ENCODE measurements around the gene SOWAHD. TPM values are rescaled to one million over a fixed set of nuclear protein-coding genes. Genes with fewer than 3 reads are reported as not detected.
"Not testable (repeated sequence)": the region's sequence is repeated elsewhere in the genome, so short reads cannot be mapped to it uniquely, and the experiment has no call there.

SOWAHD gene
- total and polyA plus RNA-seq, 4 donors = 0.10 to 2.5 (median 0.45) TPM

DNA sequence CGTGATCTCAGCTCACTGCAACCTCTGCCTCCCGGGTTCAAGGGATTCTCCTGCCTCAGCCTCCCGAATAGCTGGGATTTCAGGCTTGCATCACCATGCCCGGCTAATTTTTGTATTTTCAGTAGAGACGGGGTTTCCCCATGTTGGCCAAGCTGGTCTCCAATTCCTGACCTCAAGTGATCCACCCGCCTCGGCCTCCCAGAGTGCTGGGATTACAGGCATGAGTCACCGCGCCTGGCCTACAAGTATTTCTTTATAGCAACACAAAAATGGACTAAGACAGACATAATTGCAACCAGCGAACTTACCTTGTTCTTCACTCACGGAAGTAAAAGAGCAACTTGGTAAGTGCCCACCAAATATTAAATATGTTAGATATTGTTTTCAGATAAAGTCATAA, 10.0 kb downstream of the SOWAHD start:
- H3K4me3 ChIP-seq (ENCODE audit: low read depth in 1 of 3, low read length in 3 of 3); H3K27me3 ChIP-seq (ENCODE audit: control insufficient read depth in 4 of 4, insufficient read depth in 4 of 4, low read length in 3 of 4); DNase-seq (ENCODE audit: low spot score); H3K4me1 ChIP-seq (ENCODE audit: control insufficient read depth in 4 of 4, insufficient read depth in 4 of 4, low read length in 3 of 4); H3K9me3 ChIP-seq (ENCODE audit: control insufficient read depth in 4 of 4, low read length in 3 of 4); H3K27ac ChIP-seq (ENCODE audit: low read depth in 1 of 2, low read length in 2 of 2); H3K36me3 ChIP-seq (ENCODE audit: control insufficient read depth in 4 of 4, insufficient read depth in 3 of 4, low read depth in 1 of 4, low read length in 3 of 4); H3K9ac ChIP-seq (ENCODE audit: low read depth in 1 of 2, low read length in 2 of 2): not testable (repeated sequence)
- WGBS = 94% methylated on average over 11 of the region's 11 CpGs

DNA sequence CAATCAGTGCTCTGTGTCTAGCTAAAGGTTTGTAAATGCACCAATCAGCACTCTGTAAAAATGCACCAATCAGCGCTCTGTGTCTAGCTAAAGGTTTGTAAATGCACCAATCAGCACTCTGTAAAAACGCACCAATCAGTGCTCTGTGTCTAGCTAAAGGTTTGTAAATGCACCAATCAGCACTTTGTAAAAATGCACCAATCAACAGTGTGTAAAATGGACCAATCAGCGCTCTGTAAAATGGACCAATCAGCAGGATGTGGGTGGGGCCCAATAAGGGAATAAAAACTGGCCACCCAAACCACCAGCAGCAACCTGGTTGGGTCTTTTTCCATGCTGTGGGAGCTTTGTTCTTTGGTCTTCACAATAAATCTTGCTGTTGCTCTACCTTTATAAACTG, 11.0 kb downstream of the SOWAHD start:
- H3K27me3 ChIP-seq (ENCODE audit: control insufficient read depth in 4 of 4, insufficient read depth in 4 of 4, low read length in 3 of 4); H3K27ac ChIP-seq (ENCODE audit: low read depth in 1 of 2, low read length in 2 of 2); H3K4me1 ChIP-seq (ENCODE audit: control insufficient read depth in 4 of 4, insufficient read depth in 4 of 4, low read length in 3 of 4); H3K9me3 ChIP-seq (ENCODE audit: control insufficient read depth in 4 of 4, low read length in 3 of 4); H3K36me3 ChIP-seq (ENCODE audit: control insufficient read depth in 4 of 4, insufficient read depth in 3 of 4, low read depth in 1 of 4, low read length in 3 of 4); H3K9ac ChIP-seq (ENCODE audit: low read depth in 1 of 2, low read length in 2 of 2); DNase-seq (ENCODE audit: low spot score); H3K4me3 ChIP-seq (ENCODE audit: low read depth in 1 of 3, low read length in 3 of 3): not testable (repeated sequence)
- WGBS = 98% methylated on average over 3 of the region's 3 CpGs

- WGBS = 88% methylated on average over 15 of the region's 15 CpGs
- H3K36me3 ChIP-seq (ENCODE audit: control insufficient read depth in 4 of 4, insufficient read depth in 3 of 4, low read depth in 1 of 4, low read length in 3 of 4) = peaks cover 0 to under 1% (median 0%) of the 10 kb centered on the region in 4 donors
- no peak overlapping the region for H3K27ac ChIP-seq (ENCODE audit: low read depth in 1 of 2, low read length in 2 of 2)
- no peaks in the 10 kb centered on the region for H3K9me3 ChIP-seq (ENCODE audit: control insufficient read depth in 4 of 4, low read length in 3 of 4)
- no peak for DNase-seq (ENCODE audit: low spot score)
- H3K4me3 ChIP-seq (ENCODE audit: low read depth in 1 of 3, low read length in 3 of 3) = no peak overlapping the region
- TF ChIP-seq FOXA1 (IDR thresholded peaks at IDR 0.05) = no peak
- TF ChIP-seq HNF4A (conservative IDR thresholded peaks at IDR 0.05) = no peak
- no peak for TF ChIP-seq HNF4G (IDR thresholded peaks at IDR 0.05)
- TF ChIP-seq EGR1 (IDR thresholded peaks at IDR 0.05; ENCODE audit: low read depth in 2 of 2) = no peak
- no peak for TF ChIP-seq ZBTB33 (IDR thresholded peaks at IDR 0.05)
- no peak for TF ChIP-seq CTCF (IDR thresholded peaks at IDR 0.05; ENCODE audit: low read depth, low read length, missing input control)
- TF ChIP-seq TAF1 (conservative IDR thresholded peaks at IDR 0.05) = no peak
- TF ChIP-seq YY1 (IDR thresholded peaks at IDR 0.05) = no peak
- no peak for TF ChIP-seq MAX (IDR thresholded peaks at IDR 0.05)
- TF ChIP-seq, protein P1, sequence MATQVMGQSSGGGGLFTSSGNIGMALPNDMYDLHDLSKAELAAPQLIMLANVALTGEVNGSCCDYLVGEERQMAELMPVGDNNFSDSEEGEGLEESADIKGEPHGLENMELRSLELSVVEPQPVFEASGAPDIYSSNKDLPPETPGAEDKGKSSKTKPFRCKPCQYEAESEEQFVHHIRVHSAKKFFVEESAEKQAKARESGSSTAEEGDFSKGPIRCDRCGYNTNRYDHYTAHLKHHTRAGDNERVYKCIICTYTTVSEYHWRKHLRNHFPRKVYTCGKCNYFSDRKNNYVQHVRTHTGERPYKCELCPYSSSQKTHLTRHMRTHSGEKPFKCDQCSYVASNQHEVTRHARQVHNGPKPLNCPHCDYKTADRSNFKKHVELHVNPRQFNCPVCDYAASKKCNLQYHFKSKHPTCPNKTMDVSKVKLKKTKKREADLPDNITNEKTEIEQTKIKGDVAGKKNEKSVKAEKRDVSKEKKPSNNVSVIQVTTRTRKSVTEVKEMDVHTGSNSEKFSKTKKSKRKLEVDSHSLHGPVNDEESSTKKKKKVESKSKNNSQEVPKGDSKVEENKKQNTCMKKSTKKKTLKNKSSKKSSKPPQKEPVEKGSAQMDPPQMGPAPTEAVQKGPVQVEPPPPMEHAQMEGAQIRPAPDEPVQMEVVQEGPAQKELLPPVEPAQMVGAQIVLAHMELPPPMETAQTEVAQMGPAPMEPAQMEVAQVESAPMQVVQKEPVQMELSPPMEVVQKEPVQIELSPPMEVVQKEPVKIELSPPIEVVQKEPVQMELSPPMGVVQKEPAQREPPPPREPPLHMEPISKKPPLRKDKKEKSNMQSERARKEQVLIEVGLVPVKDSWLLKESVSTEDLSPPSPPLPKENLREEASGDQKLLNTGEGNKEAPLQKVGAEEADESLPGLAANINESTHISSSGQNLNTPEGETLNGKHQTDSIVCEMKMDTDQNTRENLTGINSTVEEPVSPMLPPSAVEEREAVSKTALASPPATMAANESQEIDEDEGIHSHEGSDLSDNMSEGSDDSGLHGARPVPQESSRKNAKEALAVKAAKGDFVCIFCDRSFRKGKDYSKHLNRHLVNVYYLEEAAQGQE (IDR thresholded peaks at IDR 0.05) = no peak
- TF ChIP-seq JUND (IDR thresholded peaks at IDR 0.05) = no peak
- TF ChIP-seq SP1 (IDR thresholded peaks at IDR 0.05) = no peak
- TF ChIP-seq, protein P2, sequence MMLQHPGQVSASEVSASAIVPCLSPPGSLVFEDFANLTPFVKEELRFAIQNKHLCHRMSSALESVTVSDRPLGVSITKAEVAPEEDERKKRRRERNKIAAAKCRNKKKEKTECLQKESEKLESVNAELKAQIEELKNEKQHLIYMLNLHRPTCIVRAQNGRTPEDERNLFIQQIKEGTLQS (IDR thresholded peaks at IDR 0.05) = no peak
- TF ChIP-seq RAD21 (IDR thresholded peaks at IDR 0.05) = no peak
- no peak for TF ChIP-seq GABPA (IDR thresholded peaks at IDR 0.05 in 1 of 2, conservative IDR thresholded peaks at IDR 0.05 in 1 of 2)
- no peak for TF ChIP-seq FOXA2 (IDR thresholded peaks at IDR 0.05)
- no peaks in the 10 kb centered on the region for H3K27me3 ChIP-seq (ENCODE audit: control insufficient read depth in 4 of 4, insufficient read depth in 4 of 4, low read length in 3 of 4)
- no peak overlapping the region for H3K9ac ChIP-seq (ENCODE audit: low read depth in 1 of 2, low read length in 2 of 2)
- no peaks in the 10 kb centered on the region for H3K4me1 ChIP-seq (ENCODE audit: control insufficient read depth in 4 of 4, insufficient read depth in 4 of 4, low read length in 3 of 4)
These were observed 17.3 kb downstream of the SOWAHD start for GRCh38 chrX:119775517-119776238.

Data from liver (tissue), 9 donors.